Endothelial cell (in vitro differentiated cells): ENCODE results near the gene CEMIP2. TPM values are rescaled to one million over a fixed set of nuclear protein-coding genes. Genes with fewer than 3 reads are reported as not detected.

ENCODE experiments used
- DNase-seq: peaks from one replicate; pipeline ENCODE4 v3.0.0; 2021; ENCODE audit warnings: low spot score
- H3K27ac Mint-ChIP-seq: one replicate; pipeline ENCODE4 v1.8.0; 2021; ENCODE audit warnings: mixed read lengths, inconsistent platforms; ENCODE audit not compliant: unreplicated experiment
- H3K27me3 Mint-ChIP-seq: one replicate; pipeline ENCODE4 v1.8.0; 2021; ENCODE audit warnings: mild to moderate bottlenecking, moderate library complexity, mixed read lengths, inconsistent platforms; ENCODE audit not compliant: unreplicated experiment
- H3K36me3 Mint-ChIP-seq: one replicate; pipeline ENCODE4 v1.8.0; 2021; ENCODE audit warnings: mild to moderate bottlenecking, low read depth, mixed read lengths, inconsistent platforms; ENCODE audit not compliant: unreplicated experiment
- H3K4me1 Mint-ChIP-seq: one replicate; pipeline ENCODE4 v1.8.0; 2021; ENCODE audit warnings: mild to moderate bottlenecking, mixed read lengths, inconsistent platforms; ENCODE audit not compliant: unreplicated experiment
- H3K4me3 Mint-ChIP-seq: one replicate; pipeline ENCODE4 v1.8.0; 2021; ENCODE audit warnings: mild to moderate bottlenecking, mixed read lengths, inconsistent platforms; ENCODE audit not compliant: unreplicated experiment
- H3K9me3 Mint-ChIP-seq: one replicate; pipeline ENCODE4 v1.8.0; 2021; ENCODE audit warnings: mixed read lengths, inconsistent platforms; ENCODE audit not compliant: unreplicated experiment
- total RNA-seq: library from RNA; stranded (reverse); fragmentation: NEBNext Ultra II Directional; extraction: Animal tissue kit (Norgen Biotek cat#: 25700); gene quantifications from one replicate; pipeline ENCODE4 v1.2.1, GENCODE V29; 2021; ENCODE audit not compliant: unreplicated experiment
- TF ChIP-seq, protein P1 (sequence below): fragments of 200-600 bp; sonication (generic); IDR thresholded peaks from one replicate; pipeline ENCODE4 v1.5.0; 2021; ENCODE audit warnings: antibody characterized with exemption; ENCODE audit not compliant: unreplicated experiment

Gene CEMIP2
- total RNA-seq, 1 donor from 2014 or later: 112 TPM

DNA sequence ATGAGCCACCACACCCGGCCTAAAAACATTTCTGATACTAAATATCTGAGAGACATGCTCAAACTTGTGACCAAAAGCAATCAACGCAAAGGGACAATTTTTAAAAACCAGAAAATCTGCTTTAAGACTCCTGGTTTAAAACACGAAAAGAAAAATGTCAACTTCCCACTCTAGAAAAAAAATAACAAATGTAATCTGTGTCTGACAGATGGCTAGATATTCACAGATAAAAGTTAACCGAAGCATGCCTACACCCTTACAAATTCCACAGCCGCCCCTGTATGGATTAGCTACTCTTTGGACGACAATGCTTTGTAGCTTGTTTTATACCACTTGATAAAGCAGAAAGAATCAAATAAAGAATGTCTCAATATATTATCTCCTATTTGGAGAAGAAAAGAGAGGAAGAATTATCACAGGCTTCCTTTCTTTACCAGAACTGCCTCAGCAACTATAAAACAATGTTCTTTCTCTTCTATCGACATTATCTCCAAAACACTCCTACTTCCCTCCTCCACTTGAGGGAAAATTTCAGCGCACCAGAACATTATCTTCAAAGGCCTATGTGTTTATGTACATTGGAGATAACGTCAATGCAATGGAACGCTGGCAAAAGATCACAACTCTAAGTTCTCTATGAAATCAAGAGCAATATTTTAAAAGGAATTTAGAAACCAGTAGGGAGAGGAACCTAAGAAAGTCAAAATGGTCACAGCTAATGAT is 26.2 kb downstream of the CEMIP2 start:
- TF ChIP-seq, protein P1, sequence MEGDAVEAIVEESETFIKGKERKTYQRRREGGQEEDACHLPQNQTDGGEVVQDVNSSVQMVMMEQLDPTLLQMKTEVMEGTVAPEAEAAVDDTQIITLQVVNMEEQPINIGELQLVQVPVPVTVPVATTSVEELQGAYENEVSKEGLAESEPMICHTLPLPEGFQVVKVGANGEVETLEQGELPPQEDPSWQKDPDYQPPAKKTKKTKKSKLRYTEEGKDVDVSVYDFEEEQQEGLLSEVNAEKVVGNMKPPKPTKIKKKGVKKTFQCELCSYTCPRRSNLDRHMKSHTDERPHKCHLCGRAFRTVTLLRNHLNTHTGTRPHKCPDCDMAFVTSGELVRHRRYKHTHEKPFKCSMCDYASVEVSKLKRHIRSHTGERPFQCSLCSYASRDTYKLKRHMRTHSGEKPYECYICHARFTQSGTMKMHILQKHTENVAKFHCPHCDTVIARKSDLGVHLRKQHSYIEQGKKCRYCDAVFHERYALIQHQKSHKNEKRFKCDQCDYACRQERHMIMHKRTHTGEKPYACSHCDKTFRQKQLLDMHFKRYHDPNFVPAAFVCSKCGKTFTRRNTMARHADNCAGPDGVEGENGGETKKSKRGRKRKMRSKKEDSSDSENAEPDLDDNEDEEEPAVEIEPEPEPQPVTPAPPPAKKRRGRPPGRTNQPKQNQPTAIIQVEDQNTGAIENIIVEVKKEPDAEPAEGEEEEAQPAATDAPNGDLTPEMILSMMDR: no peak
- no peaks in the 10 kb centered on the region for H3K27me3 Mint-ChIP-seq
- DNase-seq: no peak
- no peaks in the 10 kb centered on the region for H3K4me1 Mint-ChIP-seq
- H3K9me3 Mint-ChIP-seq: no peaks in the 10 kb centered on the region
- H3K4me3 Mint-ChIP-seq: no peak overlapping the region
- H3K36me3 Mint-ChIP-seq: peaks cover 7% of the 10 kb centered on the region
- H3K27ac Mint-ChIP-seq: no peak overlapping the region

DNA sequence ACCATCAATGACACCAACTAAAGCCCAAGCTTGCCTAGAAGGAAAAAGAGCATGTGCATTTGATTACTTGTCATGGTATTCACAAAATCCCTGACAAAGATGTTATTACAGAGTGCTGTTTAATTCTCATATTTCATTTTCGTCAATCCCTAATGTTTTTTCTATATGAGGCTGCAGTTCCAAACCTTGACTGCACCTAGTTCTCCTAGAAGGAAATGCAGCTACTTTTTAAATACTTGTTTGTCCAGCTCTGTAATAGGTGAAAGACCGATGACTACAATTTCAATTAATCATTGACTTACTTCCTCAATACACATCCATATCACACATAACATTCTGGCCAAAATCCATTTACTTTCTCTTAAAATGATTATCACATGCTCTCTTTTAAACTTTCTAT is 28.1 kb downstream of the CEMIP2 start:
- no peak overlapping the region for H3K27ac Mint-ChIP-seq
- H3K9me3 Mint-ChIP-seq: no peaks in the 10 kb centered on the region
- DNase-seq: no peak
- H3K4me1 Mint-ChIP-seq: no peaks in the 10 kb centered on the region
- TF ChIP-seq, protein P1: no peak
- no peak overlapping the region for H3K4me3 Mint-ChIP-seq
- no peaks in the 10 kb centered on the region for H3K27me3 Mint-ChIP-seq
- peaks cover 9% of the 10 kb centered on the region for H3K36me3 Mint-ChIP-seq

DNA sequence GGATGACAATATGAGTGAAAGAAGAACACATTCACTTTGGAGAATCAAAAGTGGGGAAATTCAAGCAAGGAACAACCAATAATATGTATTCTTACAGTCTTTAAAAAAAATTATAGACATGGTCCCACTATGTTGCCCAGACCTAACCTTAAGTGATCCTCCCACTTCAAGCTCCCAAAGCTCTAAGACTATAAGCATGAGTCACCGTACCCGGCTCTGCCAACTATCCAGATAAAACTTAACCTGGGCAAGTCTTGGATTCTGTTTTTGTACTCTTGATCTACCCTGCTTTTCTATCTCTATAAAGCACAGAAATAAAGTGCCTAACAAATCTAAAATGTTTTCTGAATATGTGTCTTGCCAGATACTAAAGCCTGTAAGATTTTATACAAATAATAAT is 30.9 kb downstream of the CEMIP2 start:
- no peak overlapping the region for H3K27ac Mint-ChIP-seq
- no peak for DNase-seq
- H3K4me3 Mint-ChIP-seq: no peak overlapping the region
- no peaks in the 10 kb centered on the region for H3K4me1 Mint-ChIP-seq
- TF ChIP-seq, protein P1: no peak
- H3K36me3 Mint-ChIP-seq: peaks cover 14% of the 10 kb centered on the region
- H3K27me3 Mint-ChIP-seq: no peaks in the 10 kb centered on the region
- no peaks in the 10 kb centered on the region for H3K9me3 Mint-ChIP-seq

DNA sequence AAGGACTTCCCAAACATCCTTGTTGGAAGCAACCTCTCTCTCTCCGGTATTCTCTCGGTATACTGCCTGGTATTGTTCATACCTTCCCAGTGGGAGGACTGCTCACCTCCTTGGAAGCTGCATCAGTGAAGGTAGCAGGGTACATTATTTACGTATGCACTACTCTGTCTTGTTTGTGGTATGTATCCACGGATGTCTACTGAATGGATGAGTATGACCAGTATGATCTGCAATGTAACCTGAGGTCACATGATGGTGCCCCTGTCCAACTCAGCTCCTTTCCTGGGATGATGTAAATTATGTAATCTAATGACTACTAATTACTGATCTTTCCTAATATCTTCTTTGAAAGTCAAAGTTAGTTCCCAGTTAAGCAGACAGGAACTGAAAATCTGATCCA is 32.1 kb downstream of the CEMIP2 start:
- Mint-ChIP-seq H3K36me3 (peaks cover 14% of the 10 kb centered on the region), H3K4me1 (no peaks in the 10 kb centered on the region), H3K9me3 (no peaks in the 10 kb centered on the region), H3K27me3 (no peaks in the 10 kb centered on the region), H3K4me3 (peak overlapping the region; percentile 17), H3K27ac (no peak overlapping the region)
- TF ChIP-seq, protein P1: no peak
- DNase-seq: no peak

DNA sequence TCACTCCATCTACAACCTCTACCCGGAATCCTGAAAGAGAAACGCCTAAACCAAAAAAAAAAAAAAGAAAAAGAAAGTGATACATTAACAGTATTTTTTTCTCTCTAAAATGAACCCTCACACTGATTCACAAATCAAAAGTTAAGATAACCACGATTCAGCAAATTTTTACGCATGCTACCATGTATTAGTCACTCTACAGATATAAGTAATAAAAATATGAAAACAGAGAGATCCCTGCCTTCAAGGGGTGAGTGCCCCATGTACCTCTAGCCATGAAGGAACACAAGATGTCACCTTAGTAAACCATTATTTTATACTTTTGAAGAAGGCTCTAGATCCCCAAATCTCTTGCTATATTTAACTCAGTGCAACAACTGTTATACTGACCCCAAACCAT is 33.4 kb downstream of the CEMIP2 start:
- Mint-ChIP-seq H3K36me3 (peaks cover 21% of the 10 kb centered on the region), H3K27me3 (no peaks in the 10 kb centered on the region), H3K4me3 (no peak overlapping the region), H3K9me3 (no peaks in the 10 kb centered on the region), H3K4me1 (no peaks in the 10 kb centered on the region), H3K27ac (no peak overlapping the region)
- no peak for DNase-seq
- TF ChIP-seq, protein P1: no peak
